Measurements from ENCODE around the gene TRIOBP.
"Not testable (repeated sequence)": the region's sequence is repeated elsewhere in the genome, so short reads cannot be mapped to it uniquely, and the experiment has no call there.

The TRIOBP gene, protein sequence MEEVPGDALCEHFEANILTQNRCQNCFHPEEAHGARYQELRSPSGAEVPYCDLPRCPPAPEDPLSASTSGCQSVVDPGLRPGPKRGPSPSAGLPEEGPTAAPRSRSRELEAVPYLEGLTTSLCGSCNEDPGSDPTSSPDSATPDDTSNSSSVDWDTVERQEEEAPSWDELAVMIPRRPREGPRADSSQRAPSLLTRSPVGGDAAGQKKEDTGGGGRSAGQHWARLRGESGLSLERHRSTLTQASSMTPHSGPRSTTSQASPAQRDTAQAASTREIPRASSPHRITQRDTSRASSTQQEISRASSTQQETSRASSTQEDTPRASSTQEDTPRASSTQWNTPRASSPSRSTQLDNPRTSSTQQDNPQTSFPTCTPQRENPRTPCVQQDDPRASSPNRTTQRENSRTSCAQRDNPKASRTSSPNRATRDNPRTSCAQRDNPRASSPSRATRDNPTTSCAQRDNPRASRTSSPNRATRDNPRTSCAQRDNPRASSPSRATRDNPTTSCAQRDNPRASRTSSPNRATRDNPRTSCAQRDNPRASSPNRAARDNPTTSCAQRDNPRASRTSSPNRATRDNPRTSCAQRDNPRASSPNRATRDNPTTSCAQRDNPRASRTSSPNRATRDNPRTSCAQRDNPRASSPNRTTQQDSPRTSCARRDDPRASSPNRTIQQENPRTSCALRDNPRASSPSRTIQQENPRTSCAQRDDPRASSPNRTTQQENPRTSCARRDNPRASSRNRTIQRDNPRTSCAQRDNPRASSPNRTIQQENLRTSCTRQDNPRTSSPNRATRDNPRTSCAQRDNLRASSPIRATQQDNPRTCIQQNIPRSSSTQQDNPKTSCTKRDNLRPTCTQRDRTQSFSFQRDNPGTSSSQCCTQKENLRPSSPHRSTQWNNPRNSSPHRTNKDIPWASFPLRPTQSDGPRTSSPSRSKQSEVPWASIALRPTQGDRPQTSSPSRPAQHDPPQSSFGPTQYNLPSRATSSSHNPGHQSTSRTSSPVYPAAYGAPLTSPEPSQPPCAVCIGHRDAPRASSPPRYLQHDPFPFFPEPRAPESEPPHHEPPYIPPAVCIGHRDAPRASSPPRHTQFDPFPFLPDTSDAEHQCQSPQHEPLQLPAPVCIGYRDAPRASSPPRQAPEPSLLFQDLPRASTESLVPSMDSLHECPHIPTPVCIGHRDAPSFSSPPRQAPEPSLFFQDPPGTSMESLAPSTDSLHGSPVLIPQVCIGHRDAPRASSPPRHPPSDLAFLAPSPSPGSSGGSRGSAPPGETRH (N-terminal part only)

DNA sequence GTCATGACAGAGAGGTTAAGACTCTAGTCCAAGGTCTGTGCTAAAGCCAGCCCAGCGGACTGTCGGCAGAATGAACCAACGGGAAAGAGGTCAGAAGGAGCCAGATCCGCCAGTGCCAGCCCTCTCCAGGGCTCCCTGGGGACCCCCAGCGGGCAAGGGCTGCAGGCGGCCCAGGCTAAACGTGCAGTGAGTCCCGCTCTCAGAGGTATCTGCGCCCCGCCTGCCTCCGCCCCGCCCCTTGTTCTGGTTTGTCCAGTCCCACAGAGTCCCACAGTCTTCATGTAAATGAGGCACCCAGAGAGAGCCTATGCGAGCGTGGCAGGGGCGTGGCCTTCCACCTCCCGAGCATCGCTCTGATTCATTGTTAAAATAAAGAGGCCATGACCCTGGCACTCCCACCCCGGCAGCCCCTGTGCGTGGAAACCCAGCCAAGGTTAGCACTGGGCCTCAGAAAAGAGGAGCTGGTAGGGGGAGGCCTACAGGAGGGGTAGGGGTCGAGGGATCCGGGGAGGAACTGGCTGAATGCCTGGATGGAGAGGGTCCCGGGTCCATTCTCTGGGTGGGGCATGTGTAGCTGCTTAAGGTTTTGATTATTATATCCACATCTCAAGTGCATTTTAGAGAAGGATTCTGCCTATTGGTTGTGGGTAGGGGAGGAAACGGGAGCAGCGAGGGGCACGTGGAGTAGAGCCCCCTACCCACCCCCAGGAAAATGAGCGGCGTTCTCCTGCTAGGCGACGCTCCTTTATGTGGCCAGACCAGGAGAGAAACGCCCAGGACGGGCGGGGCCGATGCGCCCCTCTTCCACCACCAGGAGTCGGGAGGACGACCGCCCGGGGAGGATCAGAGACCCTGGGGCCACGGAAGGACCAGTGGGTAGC, at the start of gene TRIOBP:
Gene TRIOBP (plus strand): TSS at position 392 of the 881 bp plus-strand sequence. CDS start 4,318 bp downstream, outside the sequence.
- DNase-seq (ENCODE audit: low read depth in 3 of 3) = peak; percentile 70 to 92 (median 88)

DNA sequence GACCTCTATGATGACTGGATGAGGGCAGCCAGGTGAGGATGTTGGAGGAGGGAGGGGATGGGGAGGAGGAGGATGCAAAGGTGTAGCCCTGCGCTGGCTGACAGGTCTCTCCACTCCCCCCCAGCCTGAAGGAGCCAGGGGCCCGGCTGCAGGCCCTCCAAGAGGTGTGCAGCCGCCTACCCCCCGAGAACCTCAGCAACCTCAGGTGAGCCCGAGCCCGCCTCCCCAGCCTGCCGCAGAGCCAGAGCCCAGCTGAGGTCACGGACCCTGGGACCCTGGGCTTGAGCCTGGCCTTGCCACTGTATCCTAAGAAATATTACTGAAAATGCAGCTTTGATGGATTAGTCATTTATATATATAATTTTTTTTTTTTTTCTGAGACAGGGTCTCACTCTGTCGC, 49.5 kb upstream of the TRIOBP start:
- no peak for DNase-seq (ENCODE audit: low read depth in 3 of 3)

DNA sequence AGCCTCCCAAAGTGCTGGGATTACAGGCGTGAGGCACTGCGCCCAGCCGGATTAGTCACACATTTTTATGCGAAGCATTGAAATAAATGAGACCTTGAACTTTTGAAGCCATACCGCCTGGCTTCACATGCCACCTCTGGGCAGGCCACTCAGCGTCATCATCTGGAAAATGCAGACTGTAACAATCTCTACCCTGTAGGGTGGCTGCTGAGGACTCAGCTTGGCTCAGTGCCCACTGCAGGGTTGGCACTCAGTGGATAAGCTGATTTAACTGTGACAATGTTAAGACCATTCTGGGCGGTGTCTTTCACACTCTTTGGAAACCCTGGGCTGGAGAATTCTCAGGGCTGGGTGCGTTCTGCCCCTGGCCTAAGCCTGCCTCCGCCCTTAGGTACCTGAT, 48.9 kb upstream of the TRIOBP start:
- no peak for DNase-seq (ENCODE audit: low read depth in 3 of 3)

DNA sequence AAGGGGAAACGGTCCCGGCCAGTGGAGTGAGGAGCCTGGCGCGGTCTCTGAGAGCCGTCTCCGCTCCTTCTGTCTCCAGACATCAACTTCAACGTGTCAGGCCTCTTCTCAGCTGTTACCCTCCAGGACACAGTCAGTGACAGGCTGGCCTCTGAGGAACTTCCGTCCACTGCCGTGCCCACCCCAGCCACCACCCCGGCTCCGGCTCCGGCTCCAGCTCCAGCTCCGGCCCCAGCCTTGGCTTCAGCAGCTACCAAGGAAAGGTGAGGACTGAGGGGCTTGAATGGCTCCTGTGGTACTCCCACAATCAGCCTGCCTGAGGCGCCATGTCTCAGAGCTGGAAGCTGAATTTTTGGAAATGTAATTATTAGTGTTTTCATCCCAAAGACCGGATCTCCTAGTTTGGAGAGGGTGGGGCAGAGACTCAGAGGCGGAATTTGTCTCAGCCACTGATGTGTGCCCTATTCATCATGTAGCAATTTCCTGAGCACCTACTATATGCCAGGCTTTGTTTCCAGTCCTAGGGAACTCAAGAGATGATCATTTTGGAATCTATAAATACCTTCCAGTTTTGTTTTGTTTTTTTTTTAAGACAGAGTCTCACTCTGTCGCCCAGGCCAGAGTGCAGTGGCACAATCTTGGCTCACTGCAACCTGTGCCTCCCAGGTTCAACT, 46.2 kb upstream of the TRIOBP start:
- no peak for DNase-seq (ENCODE audit: low read depth in 3 of 3)

DNA sequence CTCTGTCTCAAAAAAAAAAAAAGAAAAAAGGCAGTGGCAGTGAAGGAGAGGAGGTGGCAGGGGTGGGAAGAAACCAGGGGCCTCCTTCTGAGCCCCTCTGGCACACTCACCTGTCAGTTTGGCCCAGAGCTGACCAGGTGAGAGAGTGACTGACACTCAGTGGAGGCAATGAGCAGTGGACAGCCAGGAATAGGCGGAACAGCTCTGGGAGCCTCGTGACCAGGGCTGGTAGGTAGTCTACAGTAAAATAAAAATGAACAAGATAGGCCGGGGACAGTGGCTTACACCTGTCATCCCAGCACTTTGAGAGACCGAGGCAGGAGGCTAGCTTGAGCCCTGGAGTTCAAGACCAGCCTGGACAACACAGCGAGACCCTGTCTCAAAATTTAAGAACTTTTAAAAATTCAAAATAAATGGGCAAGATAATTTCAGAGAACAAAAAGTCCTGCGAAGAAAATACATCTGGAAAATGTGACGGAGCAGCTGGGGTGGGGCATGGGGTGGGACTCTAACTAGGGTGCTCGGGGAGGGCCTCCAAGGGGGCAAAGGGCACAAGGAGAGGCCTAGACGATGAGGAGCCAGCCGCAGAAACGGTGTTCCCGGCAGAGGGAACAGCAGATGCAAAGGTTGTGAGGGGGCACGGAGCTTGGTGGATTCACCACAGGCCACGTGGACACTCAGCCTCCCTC, 42.1 kb upstream of the TRIOBP start:
- no peak for DNase-seq (ENCODE audit: low read depth in 3 of 3)

DNA sequence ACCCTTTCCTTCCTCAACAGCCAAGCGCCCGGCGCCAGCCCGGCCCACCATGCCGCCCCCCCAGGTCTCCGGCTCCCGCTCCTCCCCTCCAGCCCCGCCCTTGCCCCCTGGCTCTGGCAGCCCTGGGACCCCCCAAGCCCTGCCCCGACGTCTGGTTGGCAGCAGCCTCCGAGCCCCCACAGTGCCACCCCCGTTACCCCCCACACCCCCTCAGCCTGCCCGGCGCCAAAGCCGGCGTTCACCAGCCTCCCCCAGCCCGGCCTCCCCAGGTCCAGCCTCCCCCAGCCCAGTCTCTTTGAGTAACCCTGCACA, 41.6 kb upstream of the TRIOBP start:
- no peak for DNase-seq (ENCODE audit: low read depth in 3 of 3)

DNA sequence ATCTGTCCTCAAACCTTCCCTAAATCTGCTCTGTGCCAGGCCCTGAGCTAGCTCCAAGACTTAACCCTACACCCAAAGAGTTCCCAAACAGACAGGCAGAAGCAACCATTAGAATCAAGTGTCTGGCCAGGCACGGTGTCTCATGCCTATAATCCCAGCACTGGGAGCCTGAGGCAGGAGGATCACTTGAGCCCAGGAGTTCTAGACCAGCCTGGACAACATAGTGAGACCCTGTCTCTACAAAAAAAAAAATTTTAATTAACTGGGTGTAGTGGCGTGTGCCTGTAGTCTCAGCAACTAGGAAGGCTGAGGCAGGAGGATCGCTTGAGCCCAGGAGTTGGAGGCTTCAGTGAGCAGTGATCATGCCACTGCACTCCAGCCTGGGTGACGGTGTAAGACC, 40.3 kb upstream of the TRIOBP start:
- DNase-seq (ENCODE audit: low read depth in 3 of 3) = not testable (repeated sequence)

DNA sequence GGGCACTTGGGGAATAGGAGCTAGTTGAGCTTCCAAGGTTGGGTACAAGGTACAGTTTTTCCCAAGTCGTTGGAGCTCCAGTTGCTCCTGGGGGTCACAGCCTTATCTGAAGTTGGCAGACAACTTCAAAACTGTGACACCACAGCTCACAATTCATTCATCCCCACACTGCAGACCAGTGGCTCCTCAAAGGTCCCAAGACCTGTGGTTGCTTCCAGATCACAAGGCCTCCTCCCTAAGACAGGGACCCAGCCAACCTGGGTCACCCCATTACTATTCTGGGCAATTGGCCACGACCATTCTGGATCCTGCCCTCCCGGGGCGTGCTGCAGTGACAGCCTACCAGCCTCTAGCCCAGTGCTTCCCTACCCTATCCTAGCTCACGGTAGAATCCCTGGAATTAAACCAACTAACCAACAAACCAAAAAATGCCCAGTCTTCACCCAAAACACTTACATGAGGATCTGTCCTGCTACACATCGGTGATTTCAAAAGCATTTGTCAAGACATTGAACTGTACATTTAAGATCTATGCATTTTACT, 39.2 kb upstream of the TRIOBP start:
- DNase-seq (ENCODE audit: low read depth in 3 of 3) = no peak

DNA sequence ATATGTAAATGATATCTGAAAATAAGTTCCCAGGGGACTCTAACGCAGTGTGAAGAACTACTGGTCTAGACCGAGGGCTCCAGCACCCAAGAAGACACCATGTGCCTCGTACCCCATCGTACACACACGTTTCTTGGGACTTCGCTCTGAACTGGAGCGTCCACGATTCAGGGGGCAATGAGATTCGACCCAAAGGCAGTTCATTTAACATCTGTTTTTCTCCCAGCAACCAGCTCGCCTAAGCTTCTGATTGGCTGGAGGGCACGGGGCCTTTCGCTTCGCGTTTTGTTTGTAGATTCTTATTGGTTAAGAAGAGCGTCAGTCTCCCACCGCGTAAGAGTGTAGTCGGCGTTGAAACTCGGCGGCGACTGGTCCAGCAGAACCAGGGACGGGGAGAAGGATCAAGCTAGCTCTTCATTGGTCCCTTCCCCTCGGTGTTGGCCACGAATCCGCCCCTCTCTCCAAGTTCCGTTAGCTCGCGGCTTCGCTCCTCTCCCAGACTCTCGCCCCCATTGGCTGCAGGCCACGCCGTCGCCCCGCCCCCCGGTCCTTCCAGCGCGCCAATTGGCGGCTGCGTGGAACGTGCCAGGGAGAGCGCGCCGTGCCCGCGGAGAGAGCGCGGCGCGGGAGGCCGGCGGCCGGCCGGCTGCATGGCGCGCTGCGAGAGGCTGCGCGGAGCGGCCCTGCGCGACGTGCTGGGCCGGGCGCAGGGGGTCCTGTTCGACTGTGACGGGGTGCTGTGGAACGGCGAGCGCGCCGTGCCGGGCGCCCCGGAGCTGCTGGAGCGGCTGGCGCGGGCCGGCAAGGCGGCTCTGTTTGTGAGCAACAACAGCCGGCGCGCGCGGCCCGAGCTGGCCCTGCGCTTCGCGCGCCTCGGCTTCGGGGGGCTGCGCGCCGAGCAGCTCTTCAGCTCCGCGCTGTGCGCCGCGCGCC, 38.4 kb upstream of the TRIOBP start, which contains the start of gene PDXP:
Gene PDXP (plus strand): TSS at position 591 of the 933 bp plus-strand sequence. CDS start 60 bp downstream, at position 651.
- DNase-seq (ENCODE audit: low read depth in 3 of 3) = peak; percentile 97 to 98 (median 98)

DNA sequence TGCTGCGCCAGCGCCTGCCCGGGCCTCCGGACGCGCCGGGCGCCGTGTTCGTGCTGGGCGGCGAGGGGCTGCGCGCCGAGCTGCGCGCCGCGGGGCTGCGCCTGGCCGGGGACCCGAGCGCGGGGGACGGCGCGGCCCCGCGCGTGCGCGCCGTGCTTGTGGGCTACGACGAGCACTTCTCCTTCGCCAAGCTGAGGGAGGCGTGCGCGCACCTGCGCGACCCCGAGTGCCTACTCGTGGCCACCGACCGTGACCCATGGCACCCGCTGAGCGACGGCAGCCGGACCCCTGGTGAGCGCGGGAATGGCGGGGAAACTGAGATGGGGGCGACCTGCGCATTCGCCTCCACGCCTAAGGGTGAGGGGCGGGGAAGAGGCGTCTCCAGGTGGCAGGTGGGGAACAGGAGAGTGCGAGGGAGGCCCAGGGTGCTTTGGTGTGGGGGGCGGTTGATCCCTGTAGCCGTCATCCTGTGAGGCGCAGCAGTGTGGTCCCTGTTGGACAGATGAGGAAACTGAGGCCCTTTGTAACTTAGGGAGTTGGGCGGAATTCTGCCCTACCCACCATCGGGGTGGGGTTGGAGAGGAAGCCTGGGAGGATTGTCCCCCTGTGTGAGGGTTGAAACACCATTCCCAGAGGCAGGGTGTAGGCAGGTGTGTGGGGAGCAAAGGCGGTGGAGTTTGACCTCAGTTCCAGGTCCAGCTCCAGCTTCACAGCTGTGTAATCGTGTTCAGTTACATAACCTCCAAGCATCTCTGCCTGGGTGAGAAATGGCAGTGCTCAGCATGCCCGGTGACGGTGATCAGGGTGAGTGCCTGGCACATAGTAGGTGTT, 37.6 kb upstream of the TRIOBP start:
- no peak for DNase-seq (ENCODE audit: low read depth in 3 of 3)

DNA sequence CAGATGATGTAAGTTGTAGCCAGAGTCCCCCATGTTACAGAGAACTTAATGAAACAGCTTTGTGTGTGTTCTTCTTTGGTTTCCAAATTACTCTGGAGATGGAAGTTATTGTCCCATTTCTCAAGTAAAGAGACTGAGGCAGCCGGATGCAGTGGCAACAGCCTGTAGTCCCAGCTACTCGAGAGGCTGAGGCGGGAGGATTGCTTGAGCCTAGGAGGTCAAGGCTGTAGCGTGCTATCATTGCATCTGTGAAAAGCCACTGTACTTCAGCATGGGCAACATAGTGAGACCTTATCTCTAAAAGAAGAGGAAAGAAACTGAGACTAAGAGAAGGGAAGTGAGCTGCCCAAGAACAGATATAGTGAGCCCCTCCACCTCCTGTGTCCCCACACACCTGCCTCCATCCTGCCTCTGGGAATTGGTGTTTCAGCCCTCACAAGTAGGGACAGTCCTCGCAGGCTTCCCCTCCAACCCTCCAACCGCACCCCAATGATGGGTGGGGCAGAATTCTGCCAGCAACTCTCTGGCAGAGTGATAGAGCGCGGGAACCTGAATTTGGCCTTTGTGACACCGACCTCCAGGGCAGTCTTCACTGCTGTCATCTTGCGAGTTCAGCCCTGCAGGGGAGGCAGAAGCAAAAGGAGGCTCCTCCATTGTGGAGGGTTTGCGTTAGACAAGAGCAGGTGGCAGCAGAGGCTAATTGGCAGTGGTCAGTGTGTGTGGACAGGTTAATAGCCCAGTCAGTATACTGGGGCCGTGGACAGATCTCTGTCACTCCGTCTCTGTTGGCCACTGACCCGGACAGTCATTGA, 36.7 kb upstream of the TRIOBP start:
- DNase-seq (ENCODE audit: low read depth in 3 of 3) = no peak

DNA sequence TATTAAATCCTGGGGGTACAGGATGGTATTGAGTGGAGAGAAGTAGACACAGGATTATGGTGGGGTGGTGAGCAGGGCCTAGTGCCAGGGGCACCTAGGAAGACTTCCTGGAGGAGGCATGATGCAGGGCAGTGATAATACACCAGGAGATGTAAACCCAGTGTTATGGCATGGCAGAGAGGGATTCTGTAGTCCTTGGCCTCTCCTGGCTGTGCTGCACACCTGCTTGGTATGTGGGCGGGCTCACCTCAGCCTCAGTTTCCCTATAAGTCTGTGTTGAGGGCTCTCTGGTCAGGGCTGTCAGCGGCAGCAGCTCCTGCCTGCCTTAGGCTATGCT, 36.2 kb upstream of the TRIOBP start:
- no peak for DNase-seq (ENCODE audit: low read depth in 3 of 3)

DNA sequence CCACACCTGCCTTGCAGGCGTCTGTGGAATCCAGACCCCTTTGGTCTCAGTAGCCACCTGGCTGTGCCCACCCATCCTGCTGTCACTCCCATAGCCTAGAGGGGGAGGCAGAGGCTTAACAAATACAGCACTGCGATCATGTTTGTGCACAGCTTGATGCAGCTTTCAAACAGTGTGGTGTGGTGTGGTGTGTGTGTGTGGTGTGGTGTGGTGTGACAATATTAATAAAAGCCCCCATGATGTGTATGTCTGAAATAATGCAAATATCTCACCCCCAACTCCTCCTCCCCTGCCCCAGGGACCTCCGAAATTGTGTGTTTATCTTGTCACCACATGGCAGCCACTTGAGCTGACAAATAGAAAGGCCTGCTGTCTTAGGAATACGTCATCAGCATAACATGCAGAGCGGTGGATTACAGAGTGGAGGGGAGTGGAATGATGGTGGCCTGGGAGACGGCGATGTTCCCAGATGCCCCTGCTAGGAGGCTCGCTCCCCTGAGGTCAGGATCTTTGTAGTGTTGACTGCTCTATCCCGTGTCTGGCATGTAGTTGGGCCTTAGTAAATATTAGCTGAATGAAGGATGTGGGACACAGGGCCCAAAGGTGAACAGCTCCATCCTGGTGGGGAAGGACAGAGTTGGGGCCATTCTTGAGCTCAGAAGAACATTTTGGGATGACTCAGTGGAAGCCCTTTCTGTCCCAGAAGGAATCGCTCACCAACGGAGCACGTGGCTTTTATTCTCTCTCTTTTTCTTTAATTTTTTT, 35.5 kb upstream of the TRIOBP start:
- no peak for DNase-seq (ENCODE audit: low read depth in 3 of 3)

DNA sequence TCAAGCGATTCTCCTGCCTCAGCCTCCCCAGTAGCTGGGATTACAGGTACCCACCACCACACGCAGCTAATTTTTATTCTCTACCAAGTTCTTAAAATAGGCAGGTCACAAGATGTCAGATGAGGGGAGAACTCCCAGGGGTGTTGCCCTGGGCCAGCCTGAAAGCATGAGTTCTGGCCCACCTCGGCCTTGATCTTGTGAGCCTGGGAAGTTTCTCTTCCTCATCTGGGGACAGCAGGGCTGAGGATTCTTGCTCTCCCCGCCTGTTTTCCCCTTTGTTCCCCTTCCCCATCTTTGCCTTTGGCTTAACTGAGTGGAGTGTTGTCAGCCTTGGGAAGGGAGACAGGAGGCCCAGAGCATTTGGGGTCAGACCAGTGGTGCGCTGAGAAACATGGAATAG, 34.8 kb upstream of the TRIOBP start:
- DNase-seq (ENCODE audit: low read depth in 3 of 3) = no peak

DNA sequence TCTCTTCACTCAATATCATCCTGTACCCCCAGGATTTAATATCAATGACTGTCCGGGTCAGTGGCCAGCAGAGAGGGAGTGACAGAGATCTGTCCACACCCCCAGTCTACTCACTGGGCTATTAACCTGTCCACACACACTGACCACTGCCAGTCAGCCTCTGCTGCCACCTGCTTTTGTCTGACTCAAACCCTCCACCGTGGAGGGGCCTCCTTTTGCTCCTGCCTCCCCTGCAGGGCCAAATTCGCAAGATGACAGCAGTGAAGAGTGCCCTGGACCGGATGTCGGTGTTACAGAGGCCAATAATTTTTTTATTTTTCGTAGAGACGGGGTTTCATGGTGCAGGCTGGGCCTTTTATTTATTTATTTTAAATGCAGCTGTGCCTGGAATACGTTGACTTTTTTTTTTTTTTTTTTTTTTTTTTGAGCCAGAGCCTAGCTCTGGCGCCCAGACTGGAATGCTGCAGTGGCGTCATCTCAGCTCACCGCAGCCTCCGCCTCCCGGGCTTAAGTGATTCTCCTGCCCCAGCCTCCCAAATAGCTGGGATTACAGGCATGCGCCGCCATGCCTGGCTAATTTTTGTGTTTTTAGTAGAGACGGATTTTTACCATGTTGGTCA, 33.2 kb upstream of the TRIOBP start:
- DNase-seq (ENCODE audit: low read depth in 3 of 3) = no peak

Measured in stimulated activated CD4-positive, alpha-beta T cell treated with anti-CD3 and anti-CD28 coated beads, TNF-alpha, amount 100 ng/mL, for 48 hours (primary cell).